HepG2 (cell line): ENCODE data around the gene MFSD12. TPM values are rescaled to one million over a fixed set of nuclear protein-coding genes. Genes with fewer than 3 reads are reported as not detected.

Experiments used
- CBFB ChIP-seq: sonication (generic); formaldehyde crosslinking; IDR thresholded peaks from 2 replicates; pipeline ENCODE4 v1.4.0; 2020; ENCODE audit warnings: missing genetic modification reagents
- HDAC2 ChIP-seq: sonication (generic); formaldehyde crosslinking; IDR thresholded peaks from 2 replicates; pipeline ENCODE4 v1.4.0; 2020; ENCODE audit warnings: missing genetic modification reagents
- KAT8 ChIP-seq: IDR thresholded peaks from 2 replicates; pipeline ENCODE4 v1.6.1; 2016; ENCODE audit warnings: missing genetic modification reagents, missing compliant biosample characterization
- NFKB2 ChIP-seq: sonication (generic); formaldehyde crosslinking; IDR thresholded peaks from 2 replicates; pipeline ENCODE4 v1.4.0; 2020; ENCODE audit warnings: missing genetic modification reagents, borderline replicate concordance
- RFX5 ChIP-seq: IDR thresholded peaks from 2 replicates; pipeline ENCODE4 v1.6.1; 2011; ENCODE audit warnings: low read depth, low read length, improper control_type of control experiment
- RFXAP ChIP-seq: sonication (generic); formaldehyde crosslinking; IDR thresholded peaks from 2 replicates; pipeline ENCODE4 v1.4.0; 2020; ENCODE audit warnings: missing genetic modification reagents, borderline replicate concordance
- SP5 ChIP-seq: IDR thresholded peaks from 2 replicates; pipeline ENCODE4 v1.6.1; 2016; ENCODE audit warnings: low read depth, borderline replicate concordance
- TBP ChIP-seq: sonication (generic); formaldehyde crosslinking; IDR thresholded peaks from 2 replicates; pipeline ENCODE4 v1.5.0; 2020; ENCODE audit warnings: missing genetic modification reagents
- THAP11 ChIP-seq: IDR thresholded peaks from 2 replicates; pipeline ENCODE4 v1.6.1; 2016; ENCODE audit warnings: missing biosample characterization, missing genetic modification reagents
- ZMYM4 ChIP-seq: sonication (generic); formaldehyde crosslinking; IDR thresholded peaks from 2 replicates; pipeline ENCODE4 v1.8.1; 2023; ENCODE audit warnings: mild to moderate bottlenecking, missing genetic modification reagents
- ZNF34 ChIP-seq: sonication (generic); formaldehyde crosslinking; IDR thresholded peaks from 2 replicates; pipeline ENCODE4 v1.4.0; 2020; ENCODE audit warnings: mild to moderate bottlenecking, missing genetic modification reagents, borderline replicate concordance
- ZNF501 ChIP-seq: sonication (generic); formaldehyde crosslinking; IDR thresholded peaks from 2 replicates; pipeline ENCODE4 v1.5.1; 2020; ENCODE audit warnings: mild to moderate bottlenecking, moderate library complexity, missing genetic modification reagents
- ZNF546 ChIP-seq: sonication (generic); formaldehyde crosslinking; conservative IDR thresholded peaks from 2 replicates; pipeline ENCODE4 v1.8.1; 2023; ENCODE audit warnings: mild to moderate bottlenecking, missing genetic modification reagents
- ZNF777 ChIP-seq: sonication (generic); formaldehyde crosslinking; IDR thresholded peaks from 2 replicates; pipeline ENCODE4 v1.4.0; 2020; ENCODE audit warnings: missing genetic modification reagents
- polyA plus RNA-seq, 8 experiments: library from polyadenylated mRNA; depleted of rRNA in 3 of 8; stranded (reverse) in 7 of 8; unstranded in 1 of 8; fragments of >200 nt; fragmentation: Illumina TruSeq in 4 of 8; extraction: Trizol in 4 of 8; gene quantifications; 2 replicates each; pipeline versions ENCODE4 v1.2.1 to v1.2.3, GENCODE V29; 2011 to 2016; ENCODE audit warnings: low read depth in 4 of 8, missing spikeins in 1 of 8, mixed read lengths in 1 of 8; ENCODE audit not compliant: insufficient read depth in 1 of 8
- total RNA-seq, 5 experiments: library from RNA; depleted of rRNA; stranded (reverse); fragments of >200 nt; fragmentation: Illumina TruSeq; extraction: Trizol; gene quantifications; 2 replicates each; pipeline ENCODE4 v1.2.3, GENCODE V29; 2016; ENCODE audit warnings: low read depth in 1 of 5
- TF ChIP-seq, protein P1 (sequence below): IDR thresholded peaks from 2 replicates; pipeline ENCODE4 v1.6.1; 2016; ENCODE audit warnings: mild to moderate bottlenecking
- TF ChIP-seq, protein P2 (sequence below): sonication (generic); formaldehyde crosslinking; IDR thresholded peaks from 2 replicates; pipeline ENCODE4 v1.4.0; 2020; ENCODE audit warnings: missing genetic modification reagents
- TF ChIP-seq, protein P3 (sequence below): IDR thresholded peaks from 2 replicates; pipeline ENCODE4 v1.6.1; 2018; ENCODE audit warnings: missing genetic modification reagents, mild to moderate bottlenecking, missing compliant biosample characterization
- TF ChIP-seq, protein P4 (sequence below): sonication (generic); formaldehyde crosslinking; IDR thresholded peaks from 2 replicates; pipeline ENCODE4 v1.5.0; 2020; ENCODE audit warnings: mild to moderate bottlenecking, missing genetic modification reagents
- TF ChIP-seq, protein P5 (sequence below): fragments of 450-650 bp; IDR thresholded peaks from 2 replicates; pipeline ENCODE4 v1.6.1; 2016

MFSD12 gene
- total and polyA plus RNA-seq, 2 of the 13 experiments (the other 11 are each of a cell fraction or from before 2014, with no cell fraction given) = 27.2 to 29.1 TPM

DNA sequence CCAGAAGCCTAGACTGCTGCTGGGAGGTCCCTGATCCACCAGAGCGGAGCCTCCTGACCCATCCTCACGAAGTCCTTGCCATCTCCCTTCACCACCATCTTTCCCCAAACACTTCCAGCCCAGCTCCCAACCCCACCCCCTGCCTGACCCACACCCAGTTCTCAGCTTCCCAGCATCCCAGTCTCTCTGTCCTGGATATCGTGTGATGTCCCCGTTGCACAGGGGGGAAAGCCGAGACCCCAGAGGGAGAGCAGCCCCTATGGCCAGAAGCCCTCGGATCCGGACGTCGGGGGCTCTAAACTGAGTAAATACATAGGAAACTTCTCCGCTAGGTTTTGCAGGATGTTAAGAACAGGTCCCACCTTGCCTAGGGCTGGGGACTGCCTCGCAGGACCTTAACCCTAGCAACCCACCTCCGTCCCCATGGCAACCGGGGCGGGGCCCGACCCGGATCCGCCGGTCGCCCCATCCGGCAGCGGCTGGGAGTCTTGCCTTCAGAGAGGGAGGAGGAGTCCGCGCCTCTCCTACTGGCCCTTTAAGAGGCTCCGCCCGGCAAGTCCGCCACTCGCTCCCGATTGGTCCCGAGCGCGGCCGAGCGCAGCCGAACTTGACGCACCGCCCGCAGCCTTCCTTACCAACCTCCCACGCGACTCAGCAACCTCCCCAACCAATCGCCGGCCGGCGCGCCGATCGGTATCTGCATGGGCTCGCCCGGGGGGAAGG is 14.9 kb upstream of the MFSD12 start (continued):
- no peak for TF ChIP-seq ZNF34 (CRISPR knock-in tag)
- TF ChIP-seq, protein P1, sequence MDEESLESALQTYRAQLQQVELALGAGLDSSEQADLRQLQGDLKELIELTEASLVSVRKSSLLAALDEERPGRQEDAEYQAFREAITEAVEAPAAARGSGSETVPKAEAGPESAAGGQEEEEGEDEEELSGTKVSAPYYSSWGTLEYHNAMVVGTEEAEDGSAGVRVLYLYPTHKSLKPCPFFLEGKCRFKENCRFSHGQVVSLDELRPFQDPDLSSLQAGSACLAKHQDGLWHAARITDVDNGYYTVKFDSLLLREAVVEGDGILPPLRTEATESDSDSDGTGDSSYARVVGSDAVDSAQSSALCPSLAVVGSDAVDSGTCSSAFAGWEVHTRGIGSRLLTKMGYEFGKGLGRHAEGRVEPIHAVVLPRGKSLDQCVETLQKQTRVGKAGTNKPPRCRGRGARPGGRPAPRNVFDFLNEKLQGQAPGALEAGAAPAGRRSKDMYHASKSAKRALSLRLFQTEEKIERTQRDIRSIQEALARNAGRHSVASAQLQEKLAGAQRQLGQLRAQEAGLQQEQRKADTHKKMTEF (CRISPR knock-in tag) = peak; percentile 24; the same call in 1 of the 2 replicates
- no peak for TF ChIP-seq ZNF777 (CRISPR knock-in tag)
- no peak for TF ChIP-seq ZNF546 (CRISPR knock-in tag)
- TF ChIP-seq, protein P2, sequence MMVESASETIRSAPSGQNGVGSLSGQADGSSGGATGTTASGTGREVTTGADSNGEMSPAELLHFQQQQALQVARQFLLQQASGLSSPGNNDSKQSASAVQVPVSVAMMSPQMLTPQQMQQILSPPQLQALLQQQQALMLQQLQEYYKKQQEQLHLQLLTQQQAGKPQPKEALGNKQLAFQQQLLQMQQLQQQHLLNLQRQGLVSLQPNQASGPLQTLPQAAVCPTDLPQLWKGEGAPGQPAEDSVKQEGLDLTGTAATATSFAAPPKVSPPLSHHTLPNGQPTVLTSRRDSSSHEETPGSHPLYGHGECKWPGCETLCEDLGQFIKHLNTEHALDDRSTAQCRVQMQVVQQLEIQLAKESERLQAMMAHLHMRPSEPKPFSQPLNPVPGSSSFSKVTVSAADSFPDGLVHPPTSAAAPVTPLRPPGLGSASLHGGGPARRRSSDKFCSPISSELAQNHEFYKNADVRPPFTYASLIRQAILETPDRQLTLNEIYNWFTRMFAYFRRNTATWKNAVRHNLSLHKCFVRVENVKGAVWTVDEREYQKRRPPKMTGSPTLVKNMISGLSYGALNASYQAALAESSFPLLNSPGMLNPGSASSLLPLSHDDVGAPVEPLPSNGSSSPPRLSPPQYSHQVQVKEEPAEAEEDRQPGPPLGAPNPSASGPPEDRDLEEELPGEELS (CRISPR knock-in tag) = no peak; the same call in 1 of the 2 replicates
- no peak for TF ChIP-seq ZMYM4 (CRISPR knock-in tag)
- TF ChIP-seq THAP11 (CRISPR knock-in tag) = peak; percentile 79
- TF ChIP-seq HDAC2 (CRISPR knock-in tag) = peak; percentile 11; the same call in 1 of the 2 replicates
- 0 out of 2 replicates have a peak, but pooled peaks have one; percentile 63 for TF ChIP-seq RFXAP (CRISPR knock-in tag)
- TF ChIP-seq, protein P3, sequence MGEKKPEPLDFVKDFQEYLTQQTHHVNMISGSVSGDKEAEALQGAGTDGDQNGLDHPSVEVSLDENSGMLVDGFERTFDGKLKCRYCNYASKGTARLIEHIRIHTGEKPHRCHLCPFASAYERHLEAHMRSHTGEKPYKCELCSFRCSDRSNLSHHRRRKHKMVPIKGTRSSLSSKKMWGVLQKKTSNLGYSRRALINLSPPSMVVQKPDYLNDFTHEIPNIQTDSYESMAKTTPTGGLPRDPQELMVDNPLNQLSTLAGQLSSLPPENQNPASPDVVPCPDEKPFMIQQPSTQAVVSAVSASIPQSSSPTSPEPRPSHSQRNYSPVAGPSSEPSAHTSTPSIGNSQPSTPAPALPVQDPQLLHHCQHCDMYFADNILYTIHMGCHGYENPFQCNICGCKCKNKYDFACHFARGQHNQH (CRISPR knock-in tag) = no peak
- 0 out of 2 replicates have a peak, but pooled peaks have one; percentile 32 for TF ChIP-seq NFKB2 (CRISPR knock-in tag)
- TF ChIP-seq RFX5 = peak; percentile 80
- TF ChIP-seq, protein P4, sequence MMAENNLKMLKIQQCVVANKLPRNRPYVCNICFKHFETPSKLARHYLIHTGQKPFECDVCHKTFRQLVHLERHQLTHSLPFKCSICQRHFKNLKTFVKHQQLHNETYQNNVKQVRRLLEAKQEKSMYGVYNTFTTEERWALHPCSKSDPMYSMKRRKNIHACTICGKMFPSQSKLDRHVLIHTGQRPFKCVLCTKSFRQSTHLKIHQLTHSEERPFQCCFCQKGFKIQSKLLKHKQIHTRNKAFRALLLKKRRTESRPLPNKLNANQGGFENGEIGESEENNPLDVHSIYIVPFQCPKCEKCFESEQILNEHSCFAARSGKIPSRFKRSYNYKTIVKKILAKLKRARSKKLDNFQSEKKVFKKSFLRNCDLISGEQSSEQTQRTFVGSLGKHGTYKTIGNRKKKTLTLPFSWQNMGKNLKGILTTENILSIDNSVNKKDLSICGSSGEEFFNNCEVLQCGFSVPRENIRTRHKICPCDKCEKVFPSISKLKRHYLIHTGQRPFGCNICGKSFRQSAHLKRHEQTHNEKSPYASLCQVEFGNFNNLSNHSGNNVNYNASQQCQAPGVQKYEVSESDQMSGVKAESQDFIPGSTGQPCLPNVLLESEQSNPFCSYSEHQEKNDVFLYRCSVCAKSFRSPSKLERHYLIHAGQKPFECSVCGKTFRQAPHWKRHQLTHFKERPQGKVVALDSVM (CRISPR knock-in tag) = 0 out of 2 replicates have a peak, but pooled peaks have one; percentile 26
- TF ChIP-seq, protein P5, sequence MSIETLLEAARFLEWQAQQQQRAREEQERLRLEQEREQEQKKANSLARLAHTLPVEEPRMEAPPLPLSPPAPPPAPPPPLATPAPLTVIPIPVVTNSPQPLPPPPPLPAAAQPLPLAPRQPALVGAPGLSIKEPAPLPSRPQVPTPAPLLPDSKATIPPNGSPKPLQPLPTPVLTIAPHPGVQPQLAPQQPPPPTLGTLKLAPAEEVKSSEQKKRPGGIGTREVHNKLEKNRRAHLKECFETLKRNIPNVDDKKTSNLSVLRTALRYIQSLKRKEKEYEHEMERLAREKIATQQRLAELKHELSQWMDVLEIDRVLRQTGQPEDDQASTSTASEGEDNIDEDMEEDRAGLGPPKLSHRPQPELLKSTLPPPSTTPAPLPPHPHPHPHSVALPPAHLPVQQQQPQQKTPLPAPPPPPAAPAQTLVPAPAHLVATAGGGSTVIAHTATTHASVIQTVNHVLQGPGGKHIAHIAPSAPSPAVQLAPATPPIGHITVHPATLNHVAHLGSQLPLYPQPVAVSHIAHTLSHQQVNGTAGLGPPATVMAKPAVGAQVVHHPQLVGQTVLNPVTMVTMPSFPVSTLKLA = 0 out of 2 replicates have a peak, but pooled peaks have one; percentile 14
- peak; percentile 64; the same call in 1 of the 2 replicates for TF ChIP-seq SP5 (CRISPR knock-in tag)
- TF ChIP-seq CBFB (CRISPR knock-in tag) = 0 out of 2 replicates have a peak, but pooled peaks have one; percentile 41
- TF ChIP-seq TBP (CRISPR knock-in tag) = no peak
- peak; percentile 43; the same call in 1 of the 2 replicates for TF ChIP-seq ZNF501 (CRISPR knock-in tag)
- peak; percentile 61 for TF ChIP-seq KAT8
